GM10847 (cell line): Measurements from ENCODE around the gene SLC25A44.

Experiments used
- POLR2A ChIP-seq: IDR thresholded peaks from 2 replicates; pipeline ENCODE4 v1.6.1; 2011; ENCODE audit not compliant: insufficient read length; ENCODE audit errors: extremely low read depth

Gene SLC25A44

DNA sequence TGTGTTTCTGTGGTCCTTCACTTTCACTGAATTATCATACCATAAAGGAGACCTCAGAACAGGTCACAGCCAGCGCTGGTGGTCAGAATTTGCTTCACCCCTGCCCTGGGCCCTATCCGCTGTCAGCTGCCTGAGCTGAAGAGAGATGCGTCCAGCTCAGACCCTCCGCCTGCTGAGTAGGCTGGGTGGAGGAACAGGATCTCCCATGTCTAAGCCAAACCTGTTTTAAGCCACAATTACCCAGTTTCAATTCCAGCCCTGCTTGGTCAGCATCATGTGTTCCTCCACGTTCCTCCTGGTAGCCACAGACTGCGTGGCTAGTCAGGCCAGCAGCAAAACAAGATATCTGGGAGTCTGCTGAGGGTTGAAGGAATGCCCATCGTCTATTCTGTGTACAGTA is 34.6 kb downstream of the SLC25A44 start:
- TF ChIP-seq POLR2A = no peak

DNA sequence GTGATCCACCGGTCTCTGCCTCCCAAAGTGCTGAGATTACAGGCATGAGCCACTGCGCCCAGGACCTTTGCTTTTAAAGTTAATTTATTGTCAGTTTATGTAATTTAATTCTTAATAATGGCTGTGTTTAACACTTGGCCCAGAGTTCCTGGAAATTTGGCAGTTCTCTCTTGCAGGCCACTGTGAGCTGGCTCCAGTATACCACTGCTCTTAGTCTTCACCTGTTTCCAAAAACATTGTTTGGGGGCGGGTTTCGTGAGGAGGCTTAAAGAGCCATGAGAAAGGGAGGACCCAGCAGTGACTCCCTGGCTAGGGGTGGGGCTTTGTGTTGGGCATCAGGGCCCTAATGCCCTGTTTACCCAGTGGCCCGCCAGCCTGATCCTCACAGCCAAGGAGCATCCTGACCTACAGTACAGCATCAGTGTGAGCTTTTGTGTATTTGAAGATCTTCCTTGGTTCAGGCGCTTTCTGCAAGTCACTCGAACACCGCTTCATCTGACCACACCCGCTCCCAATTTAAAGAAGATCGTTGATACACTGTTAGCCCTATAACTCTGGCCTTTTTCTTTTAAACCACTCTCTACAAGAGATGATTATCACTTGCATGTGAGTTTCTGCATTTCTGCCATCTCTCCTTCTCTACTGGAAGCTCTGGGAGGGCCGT is 36.0 kb downstream of the SLC25A44 start:
- no peak for TF ChIP-seq POLR2A

DNA sequence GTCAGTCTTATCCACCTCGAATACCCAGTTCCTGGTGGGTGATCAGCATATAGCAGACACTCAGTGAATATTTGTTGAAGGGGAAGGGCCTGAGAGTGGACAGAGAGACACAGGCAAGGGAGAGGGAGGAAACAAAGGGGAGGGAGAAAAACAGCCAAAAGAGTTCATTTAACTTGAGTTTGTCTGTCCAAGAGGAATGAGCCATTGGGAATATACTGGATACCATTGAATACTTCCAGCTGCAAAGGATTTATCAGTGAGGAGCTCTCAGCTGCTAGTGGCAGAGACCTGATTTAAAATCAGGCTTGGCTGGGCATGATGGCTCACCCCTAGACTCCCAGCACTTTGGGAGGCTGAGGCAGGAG is 36.6 kb downstream of the SLC25A44 start:
- no peak for TF ChIP-seq POLR2A

DNA sequence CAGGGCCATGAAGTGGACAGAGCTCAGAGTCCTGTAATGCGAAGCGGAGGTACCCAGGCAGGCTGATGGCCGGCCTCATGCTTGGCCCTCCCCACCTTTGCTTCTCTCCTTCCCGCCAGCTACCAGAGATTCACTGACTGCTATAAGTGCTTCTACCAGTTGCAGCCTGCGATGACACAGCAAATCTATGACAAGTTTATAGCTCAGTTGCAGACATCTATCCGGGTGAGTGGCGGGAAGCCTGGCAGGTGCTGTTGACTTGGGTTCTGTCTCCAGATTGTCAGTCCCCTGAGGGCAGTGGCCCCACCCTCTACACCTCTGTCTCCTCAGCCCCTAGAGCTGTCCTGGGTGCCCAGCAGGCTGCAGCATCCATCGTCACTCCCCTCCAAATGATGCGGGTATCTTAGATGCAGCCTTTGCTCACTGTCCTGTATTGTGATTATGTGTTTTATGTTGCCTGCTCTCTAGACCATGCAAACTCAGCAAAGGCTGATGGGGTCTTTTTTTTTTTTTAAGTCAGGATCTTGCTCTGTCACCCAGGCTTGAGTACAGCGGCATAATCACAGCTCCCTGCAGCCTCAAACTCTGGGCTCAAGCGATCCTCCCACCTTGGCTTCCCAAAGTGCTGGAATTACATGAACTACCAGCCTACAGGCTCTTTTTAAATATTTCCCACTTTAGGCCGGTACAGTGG is 38.4 kb downstream of the SLC25A44 start:
- TF ChIP-seq POLR2A = no peak

DNA sequence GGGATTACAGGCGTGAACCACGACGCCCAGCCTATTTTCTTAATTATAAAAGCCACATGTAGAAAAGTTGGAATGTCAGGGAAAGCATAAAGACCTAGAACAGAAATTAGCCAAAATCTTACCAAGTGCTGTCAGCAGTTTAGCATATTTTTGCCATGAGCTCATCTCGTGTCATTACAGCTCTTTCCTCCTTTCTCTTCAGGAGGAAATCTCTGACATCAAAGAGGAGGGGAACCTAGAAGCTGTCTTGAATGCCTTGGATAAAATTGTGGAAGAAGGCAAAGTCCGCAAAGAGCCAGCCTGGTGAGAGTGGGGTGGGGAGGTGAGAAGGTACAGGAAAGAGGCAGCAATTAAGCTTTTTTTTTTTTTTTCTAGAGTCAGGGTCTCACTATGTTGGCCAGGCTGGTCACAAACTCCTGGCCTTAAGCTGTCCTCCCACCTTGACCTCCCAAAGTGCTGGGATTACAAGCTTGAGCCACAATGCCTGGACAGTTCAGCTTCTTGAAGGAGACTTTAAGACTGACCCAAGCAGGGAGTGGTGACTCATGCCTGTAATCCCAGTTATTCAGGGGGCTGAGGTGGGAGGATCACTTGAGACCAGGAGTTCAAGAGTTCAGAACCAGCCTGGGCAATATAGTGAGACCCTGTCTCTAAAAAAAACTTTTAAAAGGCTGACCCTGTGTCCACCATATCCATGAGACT is 39.7 kb downstream of the SLC25A44 start:
- TF ChIP-seq POLR2A = no peak

DNA sequence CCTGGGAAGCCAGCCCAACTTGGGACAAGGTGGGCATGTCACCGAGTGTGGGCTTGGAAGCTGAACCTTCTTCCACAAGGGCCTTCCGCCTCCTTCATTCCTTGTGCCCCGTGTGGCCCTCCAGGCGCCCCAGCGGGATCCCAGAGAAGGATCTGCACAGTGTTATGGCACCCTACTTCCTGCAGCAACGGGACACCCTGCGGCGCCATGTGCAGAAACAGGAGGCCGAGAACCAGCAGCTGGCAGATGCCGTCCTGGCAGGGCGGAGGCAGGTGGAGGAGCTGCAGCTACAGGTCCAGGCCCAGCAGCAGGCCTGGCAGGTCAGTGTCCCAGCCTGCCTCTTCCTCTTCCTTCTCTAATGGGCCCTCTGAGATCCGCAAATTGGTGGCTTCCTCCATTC is 42.3 kb downstream of the SLC25A44 start:
- no peak for TF ChIP-seq POLR2A

DNA sequence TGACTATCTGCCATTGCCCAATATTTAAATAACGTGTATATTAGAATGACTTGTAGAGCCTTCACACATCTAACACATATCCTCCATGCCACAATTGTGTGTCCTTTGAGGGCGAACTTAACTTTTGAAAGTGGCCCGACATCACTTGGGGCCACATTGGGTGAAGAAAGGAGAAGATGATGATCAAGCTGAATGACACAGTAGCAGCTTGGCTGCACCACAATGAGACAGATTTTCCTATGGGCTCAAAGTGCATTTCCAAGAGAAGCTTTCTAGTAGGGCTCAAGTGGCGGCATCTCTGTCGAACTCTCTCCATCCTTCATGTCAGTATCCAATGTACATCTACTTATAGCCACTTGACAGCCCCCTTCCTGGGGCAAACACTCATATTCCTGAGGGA is 44.3 kb downstream of the SLC25A44 start:
- TF ChIP-seq POLR2A = no peak

- TF ChIP-seq POLR2A = no peak
Measured at GRCh38 chr1:156241311-156241811, 47.5 kb downstream of the SLC25A44 start.

GRCh38 chr1:156241926-156242325 is 48.0 kb downstream of the SLC25A44 start, which contains the start of gene BGLAP:
TSS of gene BGLAP (plus strand) at chr1:156242184. CDS start at chr1:156242232, 48 bp downstream.
- no peak for TF ChIP-seq POLR2A

DNA sequence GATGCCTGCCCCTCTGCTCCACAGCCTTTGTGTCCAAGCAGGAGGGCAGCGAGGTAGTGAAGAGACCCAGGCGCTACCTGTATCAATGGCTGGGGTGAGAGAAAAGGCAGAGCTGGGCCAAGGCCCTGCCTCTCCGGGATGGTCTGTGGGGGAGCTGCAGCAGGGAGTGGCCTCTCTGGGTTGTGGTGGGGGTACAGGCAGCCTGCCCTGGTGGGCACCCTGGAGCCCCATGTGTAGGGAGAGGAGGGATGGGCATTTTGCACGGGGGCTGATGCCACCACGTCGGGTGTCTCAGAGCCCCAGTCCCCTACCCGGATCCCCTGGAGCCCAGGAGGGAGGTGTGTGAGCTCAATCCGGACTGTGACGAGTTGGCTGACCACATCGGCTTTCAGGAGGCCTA is 48.8 kb downstream of the SLC25A44 start:
- no peak for TF ChIP-seq POLR2A

DNA sequence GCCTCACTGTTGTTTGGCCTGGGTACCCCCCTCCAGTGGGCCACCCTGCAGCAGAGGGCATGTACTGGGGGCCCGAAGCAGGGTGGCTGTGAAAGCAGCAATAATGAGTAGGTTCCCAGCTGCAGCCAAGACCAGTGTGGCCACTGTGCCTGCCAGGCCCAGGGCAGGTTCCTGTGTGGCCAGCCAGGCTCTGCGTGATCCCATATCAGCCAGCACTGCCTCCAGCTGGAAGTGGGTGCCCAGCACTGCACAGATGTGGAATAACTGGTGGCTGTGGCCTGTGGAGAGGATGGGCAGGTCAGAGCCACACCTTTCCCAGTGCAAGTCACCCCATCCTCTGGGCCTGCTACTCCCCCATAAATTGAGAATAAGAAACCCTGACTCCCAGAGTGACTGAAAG is 50.2 kb downstream of the SLC25A44 start:
- TF ChIP-seq POLR2A = no peak

DNA sequence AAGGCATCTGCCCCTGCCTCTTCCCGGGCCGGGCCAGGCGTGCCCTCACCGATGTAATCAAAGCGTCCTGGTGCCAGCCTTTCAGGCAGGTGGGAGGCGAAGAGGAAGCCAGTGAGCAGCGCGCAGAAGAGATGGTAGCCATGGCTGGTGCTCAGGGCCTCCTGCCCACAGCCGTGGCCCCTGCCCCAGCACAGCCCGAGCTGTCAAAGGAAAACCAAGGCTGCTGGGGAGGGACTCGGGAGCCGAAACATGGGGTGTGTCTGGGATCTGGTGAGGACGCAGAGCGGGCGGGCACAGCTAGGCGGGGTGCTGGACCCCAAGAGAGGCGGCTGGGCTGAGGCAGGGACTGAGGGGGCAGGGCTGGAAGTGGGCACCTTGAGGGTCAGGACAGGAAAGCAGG is 50.8 kb downstream of the SLC25A44 start:
- no peak for TF ChIP-seq POLR2A

- TF ChIP-seq POLR2A = peak; percentile 26
Measured at GRCh38 chr1:156245451-156246232, 51.7 kb downstream of the SLC25A44 start.

GRCh38 chr1:156246241-156246780 is 52.4 kb downstream of the SLC25A44 start:
- TF ChIP-seq POLR2A = no peak
